GM13976 (cell line): ENCODE measurements around the gene ACSL6.

Source experiments
- DNase-seq: peaks from one replicate; pipeline ENCODE4 v3.0.0; 2012; ENCODE audit warnings: low spot score
- in situ Hi-C: fragments of 300-500 bp; cut with MboI; formaldehyde crosslinking; loops from one replicate; pipeline ENCODE4 v1.12.0; 2022; ENCODE audit warnings: low sequenced_read_pairs, mixed read lengths, inconsistent platforms; ENCODE audit not compliant: unreplicated experiment
- TF ChIP-seq, protein P1 (sequence below): IDR thresholded peaks from 2 replicates; pipeline ENCODE4 v1.5.1; 2012; ENCODE audit warnings: borderline replicate concordance, mild to moderate bottlenecking; ENCODE audit not compliant: insufficient read depth; ENCODE audit errors: extremely low read depth, missing control alignments, control extremely low read depth

ACSL6 gene

DNA sequence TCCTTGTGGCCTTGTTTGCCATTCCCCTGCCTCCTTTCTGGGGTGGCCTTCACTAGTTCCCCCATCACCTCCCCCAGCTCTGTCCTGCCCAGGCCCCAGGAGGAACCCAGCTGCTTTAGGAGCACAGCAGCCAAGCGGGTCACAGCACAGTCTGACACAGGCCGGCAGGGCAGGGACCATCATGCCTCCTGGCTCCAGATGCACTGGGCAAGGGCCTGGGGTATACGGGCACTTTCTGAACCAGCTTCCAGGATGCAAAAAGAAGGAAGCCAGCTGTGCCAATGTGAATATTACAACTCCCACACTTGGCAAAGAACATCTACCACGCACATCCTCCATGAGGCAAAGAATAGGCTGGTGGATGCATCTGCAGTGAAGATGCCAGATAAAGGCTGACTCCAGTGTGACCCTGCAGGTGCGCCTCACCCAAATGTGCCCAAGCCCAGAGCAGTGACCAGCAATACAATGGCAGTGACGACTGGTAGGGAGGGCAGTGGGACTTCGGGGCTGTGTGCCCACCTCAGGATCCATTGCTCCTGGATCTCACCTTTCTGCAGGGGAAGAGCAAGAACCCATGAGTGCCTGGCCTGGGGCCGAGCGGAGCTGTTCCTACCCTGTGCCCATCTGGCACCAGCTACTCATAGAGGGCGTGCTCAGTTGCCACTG lies 42.7 kb upstream of the ACSL6 start:
- in situ Hi-C loops = no loop called here
- TF ChIP-seq, protein P1, sequence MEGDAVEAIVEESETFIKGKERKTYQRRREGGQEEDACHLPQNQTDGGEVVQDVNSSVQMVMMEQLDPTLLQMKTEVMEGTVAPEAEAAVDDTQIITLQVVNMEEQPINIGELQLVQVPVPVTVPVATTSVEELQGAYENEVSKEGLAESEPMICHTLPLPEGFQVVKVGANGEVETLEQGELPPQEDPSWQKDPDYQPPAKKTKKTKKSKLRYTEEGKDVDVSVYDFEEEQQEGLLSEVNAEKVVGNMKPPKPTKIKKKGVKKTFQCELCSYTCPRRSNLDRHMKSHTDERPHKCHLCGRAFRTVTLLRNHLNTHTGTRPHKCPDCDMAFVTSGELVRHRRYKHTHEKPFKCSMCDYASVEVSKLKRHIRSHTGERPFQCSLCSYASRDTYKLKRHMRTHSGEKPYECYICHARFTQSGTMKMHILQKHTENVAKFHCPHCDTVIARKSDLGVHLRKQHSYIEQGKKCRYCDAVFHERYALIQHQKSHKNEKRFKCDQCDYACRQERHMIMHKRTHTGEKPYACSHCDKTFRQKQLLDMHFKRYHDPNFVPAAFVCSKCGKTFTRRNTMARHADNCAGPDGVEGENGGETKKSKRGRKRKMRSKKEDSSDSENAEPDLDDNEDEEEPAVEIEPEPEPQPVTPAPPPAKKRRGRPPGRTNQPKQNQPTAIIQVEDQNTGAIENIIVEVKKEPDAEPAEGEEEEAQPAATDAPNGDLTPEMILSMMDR = no peak
- no peak for DNase-seq

DNA sequence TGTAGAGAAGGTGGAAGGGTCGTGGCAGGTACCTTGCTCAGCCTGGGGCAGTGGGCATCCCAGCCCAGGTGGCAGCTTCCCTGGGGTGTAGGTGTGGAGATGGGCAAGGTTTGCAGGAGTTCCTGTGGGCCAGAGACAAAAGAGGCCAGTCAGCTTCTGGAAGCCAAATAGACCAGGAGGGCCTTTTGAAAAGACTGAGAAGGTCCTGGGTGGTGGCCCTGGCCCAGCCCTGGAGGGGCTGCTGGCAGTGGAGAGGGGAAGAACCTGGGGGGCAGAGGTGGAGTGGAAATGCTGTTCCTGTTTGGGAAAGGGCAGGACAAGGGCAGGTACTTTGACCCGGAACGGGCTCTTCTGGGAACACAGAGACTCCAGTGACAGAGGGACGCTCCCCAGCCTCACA lies 42.0 kb upstream of the ACSL6 start:
- in situ Hi-C loops = no loop called here
- TF ChIP-seq, protein P1 = no peak
- no peak for DNase-seq

DNA sequence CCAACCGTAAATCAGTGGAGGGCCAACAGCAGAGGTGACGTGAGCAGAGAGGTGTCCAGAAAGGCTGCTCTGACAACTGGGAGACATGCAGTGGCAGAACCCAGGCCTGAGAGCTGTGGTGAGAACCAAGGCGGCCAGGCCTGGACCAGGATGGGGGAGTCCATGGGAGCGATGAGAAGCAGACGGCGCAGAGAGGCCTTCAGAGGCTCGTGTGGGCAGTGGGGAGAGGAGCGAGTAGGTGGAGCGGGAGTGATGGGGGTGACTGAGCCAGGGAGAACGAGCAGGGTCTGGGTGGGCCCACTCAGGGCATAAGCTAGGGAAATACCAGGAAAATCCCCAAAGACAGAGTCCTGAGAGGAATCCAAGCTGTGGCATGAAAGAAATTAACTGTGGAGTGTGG lies 41.1 kb upstream of the ACSL6 start:
- in situ Hi-C loops = no loop called here
- TF ChIP-seq, protein P1 = no peak
- DNase-seq = no peak

DNA sequence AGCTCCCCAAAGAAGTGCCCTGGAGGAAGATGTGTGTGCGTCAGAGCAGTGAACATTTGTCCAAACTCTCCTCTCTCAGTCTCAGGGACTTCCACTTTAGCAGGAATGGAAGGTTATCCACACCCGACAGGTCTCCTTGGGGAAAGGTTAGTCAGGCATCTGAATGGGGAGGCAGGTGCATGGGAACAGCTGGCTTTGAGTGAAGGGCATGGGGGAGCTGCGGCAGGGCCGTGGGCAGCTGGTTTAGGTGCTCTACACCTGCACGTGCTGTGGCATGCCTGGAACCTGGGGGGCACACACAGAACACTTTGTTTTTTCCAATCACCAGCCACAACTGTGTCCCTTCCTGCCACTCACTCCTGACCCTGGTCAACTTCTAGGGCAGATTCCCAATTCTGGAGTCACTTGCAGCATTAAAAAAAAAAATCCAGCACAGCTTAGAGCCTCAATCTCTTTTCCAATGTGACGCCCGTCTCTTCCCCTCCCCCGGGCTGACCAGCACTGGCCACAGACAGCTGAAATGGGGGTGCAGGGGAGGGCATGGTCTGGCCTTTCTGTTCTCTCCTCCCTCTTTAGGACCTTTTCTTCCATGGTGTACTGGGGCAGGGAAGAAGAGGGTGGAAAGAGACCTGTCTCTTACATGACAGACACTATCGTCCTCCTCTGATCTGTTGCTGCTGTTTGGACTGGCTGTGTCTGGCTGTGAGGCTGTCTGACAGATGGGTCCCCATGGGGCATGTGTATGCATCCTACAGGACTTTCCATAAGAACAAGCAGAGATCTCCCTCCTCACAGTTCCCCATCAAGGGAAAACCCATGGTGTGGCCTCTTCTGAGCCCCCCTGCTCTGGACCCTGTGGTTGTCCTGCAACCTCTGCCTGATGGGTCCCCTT lies 39.4 kb upstream of the ACSL6 start:
- TF ChIP-seq, protein P1 = no peak
- DNase-seq = no peak
- in situ Hi-C loops = no loop called here

DNA sequence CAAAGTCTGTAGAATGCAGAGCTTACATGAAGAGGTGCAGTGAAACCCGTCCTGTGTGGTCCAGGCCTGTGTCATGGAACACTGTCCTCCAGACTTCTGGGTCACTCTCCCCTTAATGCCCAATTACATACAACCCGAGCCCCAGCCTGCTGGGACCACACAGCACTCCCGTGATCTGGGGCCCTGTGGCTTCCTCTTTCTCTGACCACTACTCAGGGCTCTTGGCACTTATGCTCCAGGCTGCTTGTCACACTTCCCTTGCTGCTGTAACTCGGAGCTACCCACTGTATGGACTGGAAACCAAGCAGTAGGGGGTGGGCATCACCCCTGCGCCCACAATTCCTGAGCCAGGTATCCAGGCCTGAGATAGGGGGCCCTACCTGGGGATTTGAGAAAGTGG lies 38.7 kb upstream of the ACSL6 start:
- in situ Hi-C loops = no loop called here

DNA sequence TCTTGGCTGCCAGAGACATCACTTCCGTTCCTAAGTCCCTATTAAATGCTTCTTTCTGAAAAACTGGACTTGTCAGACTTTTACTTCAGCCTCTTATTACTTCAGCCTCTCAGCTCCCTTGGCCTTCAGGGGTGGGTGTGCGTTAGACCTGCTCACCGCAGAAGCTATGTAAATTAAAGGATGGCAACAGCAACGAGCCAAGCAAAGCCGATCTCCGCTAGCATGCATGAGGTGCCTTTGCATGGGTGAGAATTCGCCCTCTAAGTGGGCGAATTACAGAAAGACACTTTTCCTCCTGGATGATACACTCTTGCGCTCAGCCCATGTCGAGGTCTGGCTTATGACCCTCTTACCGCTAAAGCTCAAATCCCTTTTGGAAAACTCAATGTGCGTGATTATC lies 38.1 kb upstream of the ACSL6 start:
- DNase-seq = no peak
- TF ChIP-seq, protein P1 = no peak
- in situ Hi-C loops = no loop called here

More for the DNA sequence above, 38.7 kb upstream of the ACSL6 start:
- no peak for DNase-seq
- TF ChIP-seq, protein P1 = no peak
